ENCODE data around the gene FGF10.

FGF10 gene

DNA sequence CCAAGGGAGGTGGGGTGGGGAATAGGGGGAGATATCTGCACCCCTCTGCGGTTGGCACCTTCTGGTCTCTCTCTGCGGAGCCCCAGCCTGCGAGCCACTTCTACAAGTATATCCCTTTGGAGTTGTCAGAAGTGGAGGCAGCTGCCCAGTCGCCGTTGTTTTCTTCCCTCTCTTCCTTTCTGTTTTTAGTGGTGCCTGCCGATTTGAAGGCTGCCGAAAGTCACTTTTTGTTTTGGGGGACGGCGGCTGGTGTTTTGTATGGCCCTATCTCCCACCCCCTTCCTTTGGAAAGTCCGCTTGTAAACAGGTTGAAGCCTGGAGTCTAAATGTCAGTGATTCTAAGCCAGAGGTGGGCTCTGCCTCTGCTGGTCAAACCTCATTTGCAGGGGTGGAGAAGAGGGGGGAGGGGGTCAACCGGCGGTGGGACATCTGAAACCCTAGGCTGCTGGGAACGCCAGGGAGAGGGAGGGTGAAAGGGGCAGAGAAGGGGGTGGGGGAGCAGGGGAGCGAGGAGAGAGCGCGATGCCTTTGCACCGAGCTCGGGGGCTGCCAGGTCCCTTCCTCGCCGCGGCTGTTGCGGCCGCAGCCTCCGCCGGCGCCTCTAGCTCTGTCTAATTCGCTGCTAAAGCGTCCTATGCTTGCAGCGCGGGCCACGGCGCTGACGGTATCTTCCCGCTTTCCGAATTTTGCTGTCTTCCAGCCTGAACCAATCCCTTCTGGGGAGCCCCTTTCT, at the start of gene FGF10:
FGF10 (minus strand) TSS at position 331 of the 733 bp plus-strand sequence. CDS start 738 bp downstream, outside the sequence.
- TF ChIP-seq, protein P1, sequence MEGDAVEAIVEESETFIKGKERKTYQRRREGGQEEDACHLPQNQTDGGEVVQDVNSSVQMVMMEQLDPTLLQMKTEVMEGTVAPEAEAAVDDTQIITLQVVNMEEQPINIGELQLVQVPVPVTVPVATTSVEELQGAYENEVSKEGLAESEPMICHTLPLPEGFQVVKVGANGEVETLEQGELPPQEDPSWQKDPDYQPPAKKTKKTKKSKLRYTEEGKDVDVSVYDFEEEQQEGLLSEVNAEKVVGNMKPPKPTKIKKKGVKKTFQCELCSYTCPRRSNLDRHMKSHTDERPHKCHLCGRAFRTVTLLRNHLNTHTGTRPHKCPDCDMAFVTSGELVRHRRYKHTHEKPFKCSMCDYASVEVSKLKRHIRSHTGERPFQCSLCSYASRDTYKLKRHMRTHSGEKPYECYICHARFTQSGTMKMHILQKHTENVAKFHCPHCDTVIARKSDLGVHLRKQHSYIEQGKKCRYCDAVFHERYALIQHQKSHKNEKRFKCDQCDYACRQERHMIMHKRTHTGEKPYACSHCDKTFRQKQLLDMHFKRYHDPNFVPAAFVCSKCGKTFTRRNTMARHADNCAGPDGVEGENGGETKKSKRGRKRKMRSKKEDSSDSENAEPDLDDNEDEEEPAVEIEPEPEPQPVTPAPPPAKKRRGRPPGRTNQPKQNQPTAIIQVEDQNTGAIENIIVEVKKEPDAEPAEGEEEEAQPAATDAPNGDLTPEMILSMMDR (IDR thresholded peaks at IDR 0.05; ENCODE audit: insufficient read depth, low read length, poor library complexity, severe bottlenecking): no peak
- Histone ChIP-seq H3K36me3 (ENCODE audit: control insufficient read depth, insufficient read depth, low read length) (no peaks in the 10 kb centered on the region), H3K27me3 (replicated peaks; ENCODE audit: control insufficient read depth, insufficient read depth, low read length) (peaks cover 3% of the 10 kb centered on the region; the same call in 1 of the 2 replicates), H3K4me3 (replicated peaks; ENCODE audit: low read depth, low read length) (no peak within 1 kb of the TSS)
- DNase-seq (ENCODE audit: extremely low read depth, insufficient read length): no peak

DNA sequence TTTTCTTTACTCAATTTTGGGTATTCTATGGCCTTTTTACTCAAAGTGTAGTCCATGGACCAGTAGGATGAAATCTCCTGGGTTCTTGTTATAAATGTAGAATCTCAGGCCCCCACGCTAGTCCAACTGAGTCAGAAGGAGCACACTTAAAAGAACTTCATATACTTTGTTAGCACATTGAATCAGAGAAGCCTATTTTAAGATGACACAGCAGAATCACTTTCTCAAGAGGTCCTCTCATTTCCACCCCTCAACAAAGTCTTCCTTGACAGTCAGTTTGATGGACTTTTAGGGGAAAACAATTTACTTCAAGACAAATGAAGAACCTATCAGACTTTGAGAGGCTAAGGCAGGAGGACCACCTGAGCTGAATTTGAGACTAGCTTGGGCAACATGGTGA, 37.7 kb upstream of the FGF10 start:
- TF ChIP-seq, protein P1 (IDR thresholded peaks at IDR 0.05; ENCODE audit: insufficient read depth, low read length, poor library complexity, severe bottlenecking): no peak
- H3K36me3 ChIP-seq (ENCODE audit: control insufficient read depth, insufficient read depth, low read length): no peaks in the 10 kb centered on the region
- no peak overlapping the region for H3K4me3 ChIP-seq (replicated peaks; ENCODE audit: low read depth, low read length)
- H3K27me3 ChIP-seq (replicated peaks; ENCODE audit: control insufficient read depth, insufficient read depth, low read length): no peaks in the 10 kb centered on the region
- no peak for DNase-seq (ENCODE audit: extremely low read depth, insufficient read length)

DNA sequence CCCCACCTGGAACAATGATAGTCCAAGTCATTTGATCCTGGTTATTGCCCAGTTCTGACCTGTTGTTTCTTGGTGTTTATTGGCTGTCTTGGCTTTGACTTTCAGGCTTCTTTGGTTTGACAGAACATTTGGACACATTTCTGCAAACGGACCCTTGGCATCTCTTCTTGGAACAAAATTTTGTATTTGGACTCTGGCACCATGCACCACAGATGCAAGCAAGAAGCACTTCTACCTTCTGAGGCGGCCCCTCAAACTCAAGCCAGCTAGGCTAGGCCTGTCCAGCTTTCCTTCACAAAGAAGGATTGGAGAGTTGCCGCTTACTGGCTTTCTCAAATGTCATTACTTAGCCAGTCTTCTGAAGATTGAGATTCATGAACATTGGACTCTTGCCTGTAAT, 23.1 kb upstream of the FGF10 start:
- TF ChIP-seq, protein P1 (IDR thresholded peaks at IDR 0.05; ENCODE audit: insufficient read depth, low read length, poor library complexity, severe bottlenecking): no peak
- DNase-seq (ENCODE audit: extremely low read depth, insufficient read length): no peak

DNA sequence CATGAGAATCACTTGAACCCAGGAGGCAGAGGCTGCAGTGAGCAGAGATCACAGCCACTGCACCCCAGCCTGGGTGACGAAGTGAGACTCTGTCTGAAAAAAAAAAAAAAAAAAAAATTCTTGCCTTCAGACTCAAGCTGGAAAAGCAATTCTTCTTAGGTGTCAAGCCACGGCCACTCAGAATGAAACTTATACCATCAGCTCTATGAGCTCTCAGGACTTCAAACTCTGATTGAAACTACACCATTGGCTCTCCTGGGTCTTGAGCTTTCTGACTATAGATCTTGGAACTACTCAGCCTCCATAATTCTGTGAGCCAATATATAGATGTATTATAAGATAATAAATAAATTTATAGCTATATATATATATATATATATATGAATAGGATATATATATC, 12.9 kb upstream of the FGF10 start:
- Histone ChIP-seq H3K4me3 (replicated peaks; ENCODE audit: low read depth, low read length) (no peak overlapping the region), H3K27me3 (replicated peaks; ENCODE audit: control insufficient read depth, insufficient read depth, low read length) (no peaks in the 10 kb centered on the region), H3K36me3 (ENCODE audit: control insufficient read depth, insufficient read depth, low read length) (no peaks in the 10 kb centered on the region)
- DNase-seq (ENCODE audit: extremely low read depth, insufficient read length): no peak
- TF ChIP-seq, protein P1 (IDR thresholded peaks at IDR 0.05; ENCODE audit: insufficient read depth, low read length, poor library complexity, severe bottlenecking): no peak

More for the DNA sequence above, 23.1 kb upstream of the FGF10 start:
- Histone ChIP-seq H3K36me3 (ENCODE audit: control insufficient read depth, insufficient read depth, low read length) (no peaks in the 10 kb centered on the region), H3K4me3 (replicated peaks; ENCODE audit: low read depth, low read length) (no peak overlapping the region), H3K27me3 (replicated peaks; ENCODE audit: control insufficient read depth, insufficient read depth, low read length) (no peaks in the 10 kb centered on the region)

DNA sequence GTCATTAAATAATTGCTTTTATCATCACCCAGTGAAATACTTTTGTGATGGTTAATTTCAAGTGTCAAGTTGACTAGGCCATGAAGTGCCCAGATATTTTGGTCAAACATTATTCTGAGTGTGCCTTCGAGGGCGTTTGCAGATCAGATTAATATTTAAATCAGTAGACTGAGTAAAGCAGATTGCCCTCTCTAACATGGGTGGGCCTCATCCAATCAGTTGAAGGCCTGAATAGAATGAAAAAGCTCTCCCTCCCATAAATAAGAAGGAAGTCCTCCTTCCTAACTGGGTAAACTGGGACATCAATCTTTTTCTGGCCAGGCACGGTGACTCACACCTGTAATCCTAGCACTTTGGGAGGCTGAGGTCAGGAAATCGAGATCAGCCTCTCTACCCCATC, 12.4 kb upstream of the FGF10 start:
- Histone ChIP-seq H3K4me3 (replicated peaks; ENCODE audit: low read depth, low read length) (no peak overlapping the region), H3K36me3 (ENCODE audit: control insufficient read depth, insufficient read depth, low read length) (no peaks in the 10 kb centered on the region), H3K27me3 (replicated peaks; ENCODE audit: control insufficient read depth, insufficient read depth, low read length) (no peaks in the 10 kb centered on the region)
- DNase-seq (ENCODE audit: extremely low read depth, insufficient read length): no peak
- TF ChIP-seq, protein P1 (IDR thresholded peaks at IDR 0.05; ENCODE audit: insufficient read depth, low read length, poor library complexity, severe bottlenecking): no peak
